Chondrocyte (in vitro differentiated cells): ENCODE measurements around the gene DLG2. TPM values are rescaled to one million over a fixed set of nuclear protein-coding genes. Genes with fewer than 3 reads are reported as not detected.

Source experiments
- DNase-seq: peaks from one replicate; pipeline ENCODE4 v3.0.0; 2021; ENCODE audit warnings: mixed read lengths, low spot score
- H3K27ac Mint-ChIP-seq: one replicate; pipeline ENCODE4 v1.8.0; 2021; ENCODE audit warnings: mild to moderate bottlenecking, moderate library complexity, mixed read lengths; ENCODE audit not compliant: unreplicated experiment
- H3K27me3 Mint-ChIP-seq: 2 replicates; pipeline ENCODE4 v1.8.0; 2021; ENCODE audit warnings: low read depth, mixed read lengths
- H3K36me3 Mint-ChIP-seq: 2 replicates; pipeline ENCODE4 v1.8.0; 2021; ENCODE audit warnings: low read depth, mixed read lengths
- H3K4me1 Mint-ChIP-seq: 2 replicates; pipeline ENCODE4 v1.8.0; 2021; ENCODE audit warnings: low read depth, mild to moderate bottlenecking, mixed read lengths
- H3K4me3 Mint-ChIP-seq: one replicate; pipeline ENCODE4 v1.8.0; 2021; ENCODE audit warnings: mild to moderate bottlenecking, moderate library complexity, mixed read lengths; ENCODE audit not compliant: unreplicated experiment
- H3K9me3 Mint-ChIP-seq: 2 replicates; pipeline ENCODE4 v1.8.0; 2021; ENCODE audit warnings: low read depth, mixed read lengths
- total RNA-seq: library from RNA; stranded (reverse); gene quantifications from 3 replicates; pipeline ENCODE4 v1.2.1, GENCODE V29; 2021
- TF ChIP-seq, protein P1 (sequence below): fragments of 200-600 bp; sonication (generic); IDR thresholded peaks from 2 replicates; pipeline ENCODE4 v1.5.0; 2021; ENCODE audit warnings: antibody characterized with exemption, mild to moderate bottlenecking, moderate library complexity

Gene DLG2
- total RNA-seq, 1 donor from 2014 or later: 1.3 TPM

GRCh38 chr11:84524422-84525051 is 1102.6 kb downstream of the DLG2 start:
- TF ChIP-seq, protein P1, sequence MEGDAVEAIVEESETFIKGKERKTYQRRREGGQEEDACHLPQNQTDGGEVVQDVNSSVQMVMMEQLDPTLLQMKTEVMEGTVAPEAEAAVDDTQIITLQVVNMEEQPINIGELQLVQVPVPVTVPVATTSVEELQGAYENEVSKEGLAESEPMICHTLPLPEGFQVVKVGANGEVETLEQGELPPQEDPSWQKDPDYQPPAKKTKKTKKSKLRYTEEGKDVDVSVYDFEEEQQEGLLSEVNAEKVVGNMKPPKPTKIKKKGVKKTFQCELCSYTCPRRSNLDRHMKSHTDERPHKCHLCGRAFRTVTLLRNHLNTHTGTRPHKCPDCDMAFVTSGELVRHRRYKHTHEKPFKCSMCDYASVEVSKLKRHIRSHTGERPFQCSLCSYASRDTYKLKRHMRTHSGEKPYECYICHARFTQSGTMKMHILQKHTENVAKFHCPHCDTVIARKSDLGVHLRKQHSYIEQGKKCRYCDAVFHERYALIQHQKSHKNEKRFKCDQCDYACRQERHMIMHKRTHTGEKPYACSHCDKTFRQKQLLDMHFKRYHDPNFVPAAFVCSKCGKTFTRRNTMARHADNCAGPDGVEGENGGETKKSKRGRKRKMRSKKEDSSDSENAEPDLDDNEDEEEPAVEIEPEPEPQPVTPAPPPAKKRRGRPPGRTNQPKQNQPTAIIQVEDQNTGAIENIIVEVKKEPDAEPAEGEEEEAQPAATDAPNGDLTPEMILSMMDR: peak; percentile 77
- H3K9me3 Mint-ChIP-seq: no peaks in the 10 kb centered on the region
- H3K27me3 Mint-ChIP-seq: peaks cover 22% of the 10 kb centered on the region
- DNase-seq: no peak
- no peak overlapping the region for H3K27ac Mint-ChIP-seq
- no peaks in the 10 kb centered on the region for H3K36me3 Mint-ChIP-seq
- H3K4me3 Mint-ChIP-seq: no peak overlapping the region
- no peaks in the 10 kb centered on the region for H3K4me1 Mint-ChIP-seq

DNA sequence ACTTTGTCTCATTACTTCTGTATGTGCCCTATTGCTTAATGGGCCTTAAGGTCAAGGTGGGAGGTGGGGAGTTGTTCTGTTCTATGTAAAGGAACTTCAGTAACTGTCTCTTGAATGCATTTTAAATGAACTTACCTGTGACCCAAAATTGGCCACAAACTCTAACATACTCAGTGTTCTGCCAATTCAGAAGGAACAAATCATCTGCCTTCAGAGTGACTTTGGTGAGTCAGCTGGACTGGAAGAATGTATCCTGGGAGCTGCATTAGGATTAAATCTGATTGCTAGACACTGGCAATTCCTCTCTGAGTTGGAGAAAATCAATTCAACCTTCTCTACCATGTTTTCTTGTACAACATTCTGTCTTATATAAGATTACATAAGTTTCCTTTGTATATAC is 1104.8 kb downstream of the DLG2 start:
- Mint-ChIP-seq H3K4me3 (no peak overlapping the region), H3K9me3 (no peaks in the 10 kb centered on the region), H3K4me1 (no peaks in the 10 kb centered on the region), H3K27ac (no peak overlapping the region), H3K27me3 (peaks cover 16% of the 10 kb centered on the region), H3K36me3 (no peaks in the 10 kb centered on the region)
- DNase-seq: no peak
- TF ChIP-seq, protein P1: no peak

- Mint-ChIP-seq H3K27me3 (peaks cover 11% of the 10 kb centered on the region), H3K36me3 (no peaks in the 10 kb centered on the region), H3K27ac (no peak overlapping the region), H3K4me3 (no peak overlapping the region), H3K9me3 (no peaks in the 10 kb centered on the region), H3K4me1 (no peaks in the 10 kb centered on the region)
- DNase-seq: no peak
- TF ChIP-seq, protein P1: no peak
Observed at GRCh38 chr11:84518631-84519183, 1108.4 kb downstream of the DLG2 start.

- TF ChIP-seq, protein P1: no peak
- H3K36me3 Mint-ChIP-seq: no peaks in the 10 kb centered on the region
- no peaks in the 10 kb centered on the region for H3K4me1 Mint-ChIP-seq
- DNase-seq: no peak
- no peaks in the 10 kb centered on the region for H3K9me3 Mint-ChIP-seq
- no peak overlapping the region for H3K27ac Mint-ChIP-seq
- H3K4me3 Mint-ChIP-seq: no peak overlapping the region
- H3K27me3 Mint-ChIP-seq: peaks cover 4% of the 10 kb centered on the region
Observed at GRCh38 chr11:84514436-84514835, 1112.7 kb downstream of the DLG2 start.

DNA sequence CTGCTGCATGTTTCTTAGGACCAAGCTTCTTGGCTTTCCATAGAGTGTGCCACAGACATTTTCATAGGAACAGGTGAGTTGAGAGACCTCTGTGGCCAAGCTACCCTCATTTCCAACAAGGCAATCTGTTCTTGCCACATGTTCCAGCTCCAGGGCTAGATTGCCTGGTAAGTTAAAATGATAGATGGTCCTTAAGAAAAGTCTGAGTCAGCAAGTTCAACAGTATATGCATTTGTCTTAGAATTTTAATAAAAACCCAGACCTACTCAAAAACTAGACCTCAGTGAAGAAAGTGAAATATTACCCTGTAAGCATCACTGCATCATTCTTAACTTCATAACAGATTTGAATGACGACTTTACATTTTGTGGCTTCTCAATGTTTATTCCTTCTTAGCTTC is 1123.6 kb downstream of the DLG2 start:
- Mint-ChIP-seq H3K27me3 (peaks cover 4% of the 10 kb centered on the region), H3K36me3 (no peaks in the 10 kb centered on the region), H3K4me1 (no peaks in the 10 kb centered on the region), H3K27ac (no peak overlapping the region), H3K4me3 (no peak overlapping the region), H3K9me3 (no peaks in the 10 kb centered on the region)
- TF ChIP-seq, protein P1: no peak
- no peak for DNase-seq
